ENCODE measurements around the gene TRANK1. TPM values are rescaled to one million over a fixed set of nuclear protein-coding genes. Genes with fewer than 3 reads are reported as not detected.
"Not testable (repeated sequence)": the region's sequence is repeated elsewhere in the genome, so short reads cannot be mapped to it uniquely, and the experiment has no call there.

Gene TRANK1
- total RNA-seq, 1 donor from 2014 or later, result 22.1 TPM

GRCh38 chr3:36901588-36901987, 43.3 kb downstream of the TRANK1 start:
- intact Hi-C loops (cut with DNase I), result no loop called here
- no peak for DNase-seq (ENCODE audit: low spot score)

DNA sequence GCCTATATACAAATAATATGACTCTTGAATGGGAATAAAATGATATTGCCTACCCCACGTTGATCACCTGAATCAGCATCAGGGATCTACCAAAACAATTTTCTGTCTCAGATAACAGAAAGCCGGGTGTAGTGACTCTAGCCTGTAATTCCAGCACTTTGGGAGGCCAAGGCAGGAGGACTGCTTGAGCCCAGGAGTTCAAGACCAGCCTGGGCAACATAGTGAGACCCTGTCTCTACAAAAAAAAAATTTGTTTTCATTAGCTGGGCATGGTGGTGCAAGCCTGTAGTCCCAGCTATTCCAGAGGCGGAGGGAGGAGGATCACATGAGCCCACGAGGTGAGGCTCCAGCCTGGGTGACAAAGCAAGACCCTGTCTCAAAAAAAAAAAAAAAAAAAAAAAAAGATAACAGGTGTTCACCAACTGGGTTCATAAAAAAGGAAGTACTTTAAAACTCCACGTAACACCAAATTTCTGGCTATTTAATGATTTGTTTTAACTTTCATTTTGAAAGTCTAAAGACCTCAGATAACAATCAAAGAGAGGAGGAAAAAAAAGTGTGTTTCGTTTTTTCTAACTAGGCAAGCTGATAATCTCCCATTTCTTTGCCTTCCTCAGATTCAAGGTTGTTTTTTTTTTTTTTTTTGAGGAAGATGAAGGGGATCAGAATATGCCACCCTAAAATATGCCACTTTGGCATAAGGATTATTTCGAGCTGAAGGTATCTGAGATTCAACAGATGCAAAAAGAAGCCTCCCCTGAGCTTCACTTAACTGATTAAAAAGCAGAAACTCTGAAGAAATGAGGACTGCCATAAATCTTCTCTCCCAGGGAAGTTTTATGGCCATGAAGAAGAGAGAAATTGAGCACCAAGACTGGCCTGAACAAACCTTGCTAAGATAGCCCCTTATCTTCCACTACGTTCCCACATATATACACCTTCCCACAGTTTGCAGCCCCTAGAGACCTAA, 44.1 kb downstream of the TRANK1 start:
- no peak for ATAC-seq
- no peak for DNase-seq (ENCODE audit: low spot score)
- intact Hi-C loops (cut with DNase I), result no loop called here

More at GRCh38 chr3:36901588-36901987, 43.3 kb downstream of the TRANK1 start:
- no peak for ATAC-seq

GRCh38 chr3:36895496-36896409, 49.1 kb downstream of the TRANK1 start:
- ATAC-seq (no peak), DNase-seq (ENCODE audit: low spot score) (no peak)
- intact Hi-C loops (cut with DNase I), result no loop called here

DNA sequence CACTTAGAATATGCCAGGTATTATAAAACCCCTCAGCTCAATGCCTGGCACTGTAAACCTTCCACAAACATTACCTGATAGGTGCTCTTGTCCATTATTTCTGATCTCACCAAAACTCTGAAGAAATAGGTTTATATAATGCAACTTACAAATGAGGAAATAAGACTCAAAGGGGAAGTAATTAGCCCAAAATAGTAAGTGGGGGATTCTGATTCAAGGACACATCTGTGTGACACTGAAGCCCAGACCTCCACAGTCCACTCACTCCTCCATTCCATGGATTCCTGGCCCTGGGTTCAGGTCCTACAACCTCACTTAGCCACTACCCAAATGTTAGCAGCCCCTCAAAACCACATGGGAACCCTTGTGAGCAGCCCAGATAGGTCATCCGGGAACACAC, 49.9 kb downstream of the TRANK1 start:
- intact Hi-C loops (cut with DNase I), result no loop called here
- no peak for ATAC-seq
- DNase-seq (ENCODE audit: low spot score), result no peak

DNA sequence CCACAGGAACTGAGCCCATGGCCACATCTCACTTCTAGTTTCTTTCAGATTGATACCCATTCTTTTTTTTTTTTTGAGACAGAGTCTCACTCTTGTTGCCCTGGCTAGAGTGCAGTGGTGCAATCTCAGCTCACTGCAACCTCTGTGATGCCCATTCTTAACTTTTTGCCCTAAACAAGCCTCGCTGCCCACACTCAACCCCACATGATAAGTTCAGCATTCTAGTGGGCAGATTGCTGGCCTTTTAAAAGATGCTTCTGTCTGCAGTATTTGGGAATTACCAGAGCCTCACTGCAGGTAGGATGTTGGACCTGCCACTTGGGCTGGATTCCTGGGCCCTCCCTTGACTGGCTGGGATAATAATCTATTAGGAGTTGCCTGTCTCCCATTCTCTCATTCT, 51.0 kb downstream of the TRANK1 start:
- no peak for ATAC-seq
- intact Hi-C loops (cut with DNase I), result no loop called here
- DNase-seq (ENCODE audit: low spot score), result no peak

GRCh38 chr3:36893137-36893557, 51.7 kb downstream of the TRANK1 start:
- DNase-seq (ENCODE audit: low spot score) (no peak), ATAC-seq (peak; percentile 84)
- intact Hi-C loops (cut with DNase I), result no loop called here

DNA sequence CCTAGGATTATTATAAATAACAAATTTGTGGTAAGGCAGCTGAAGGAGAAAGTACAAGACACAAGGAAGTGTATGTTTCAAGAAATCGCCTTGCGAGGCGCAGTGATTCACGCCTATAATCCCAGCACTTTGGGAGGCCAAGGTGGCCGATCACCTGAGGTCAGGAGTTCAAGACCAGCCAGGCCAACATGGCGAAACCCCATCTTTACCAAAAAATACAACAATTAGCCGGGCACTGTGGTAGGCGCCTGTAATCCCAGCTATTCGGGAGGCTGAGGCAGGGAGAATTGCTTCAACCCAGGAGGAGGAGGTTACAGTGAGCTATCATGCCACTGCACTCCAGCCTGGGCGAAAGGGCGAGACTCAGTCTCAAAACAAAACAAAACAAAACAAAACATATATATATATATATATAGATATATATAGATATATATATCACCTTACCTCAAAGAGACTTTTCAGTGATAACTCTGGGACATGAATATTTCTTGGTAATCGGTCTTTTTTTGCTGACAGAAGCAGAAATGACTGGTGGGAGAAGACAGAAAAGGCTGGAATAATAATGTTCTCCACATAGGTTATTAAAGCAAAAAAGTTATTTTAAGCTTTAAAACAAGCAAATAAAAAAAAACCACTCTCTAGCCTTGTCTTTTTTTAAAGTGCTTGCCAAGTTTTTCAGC, 52.3 kb downstream of the TRANK1 start:
- no peak for DNase-seq (ENCODE audit: low spot score)
- intact Hi-C loops (cut with DNase I), result no loop called here
- ATAC-seq, result no peak

DNA sequence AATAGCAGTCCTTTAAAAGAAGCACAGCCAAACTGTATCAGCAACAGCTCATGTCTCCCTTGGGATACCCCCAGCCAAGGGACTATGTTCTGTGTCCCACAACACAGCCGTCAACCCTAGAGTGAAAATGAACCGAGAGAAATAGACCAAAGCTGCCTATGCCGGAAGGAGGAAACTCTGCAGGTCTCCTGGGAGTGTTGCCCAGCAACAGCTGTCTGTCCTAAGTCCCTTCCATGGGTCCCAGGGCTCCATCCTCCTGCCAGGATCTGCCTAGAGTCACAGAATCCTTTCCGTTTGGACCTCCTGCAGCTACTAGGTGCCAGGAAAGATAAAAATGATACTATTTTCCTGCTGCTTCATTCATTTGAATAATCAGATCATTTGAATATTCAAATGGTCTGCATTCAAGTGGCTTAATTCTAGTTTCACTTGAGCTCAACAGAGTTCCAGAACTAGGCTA, 53.1 kb downstream of the TRANK1 start:
- intact Hi-C loops (cut with DNase I), result no loop called here
- peak; percentile 46 for ATAC-seq
- DNase-seq (ENCODE audit: low spot score), result no peak

DNA sequence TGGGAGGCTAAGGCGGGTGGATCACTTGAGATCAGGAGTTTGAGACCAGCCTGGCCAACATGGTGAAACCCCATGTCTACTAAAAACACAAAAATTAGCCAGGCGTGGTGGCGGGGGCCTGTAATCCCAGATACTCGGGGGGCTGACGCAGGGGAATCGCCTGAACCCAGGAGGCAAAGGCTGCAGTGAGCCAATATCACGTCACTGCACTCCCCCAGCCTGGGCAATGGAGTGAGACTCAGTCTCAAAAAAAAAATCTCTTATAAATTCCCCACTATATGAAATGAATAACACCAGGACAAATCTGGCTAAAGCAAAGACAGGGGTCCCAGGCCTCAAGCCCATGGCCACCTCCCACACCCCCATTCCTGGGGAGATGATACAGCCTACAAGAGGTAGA, 53.8 kb downstream of the TRANK1 start:
- intact Hi-C loops (cut with DNase I); DNase-seq (ENCODE audit: low spot score); ATAC-seq: not testable (repeated sequence)

- intact Hi-C loops (cut with DNase I), result no loop called here
Measured at GRCh38 chr3:36890261-36890660, 54.6 kb downstream of the TRANK1 start.

GRCh38 chr3:36881735-36882134, 63.1 kb downstream of the TRANK1 start:
- intact Hi-C loops (cut with DNase I), result no loop called here
- no peak for ATAC-seq
- no peak for DNase-seq (ENCODE audit: low spot score)

More at GRCh38 chr3:36890261-36890660, 54.6 kb downstream of the TRANK1 start:
- DNase-seq (ENCODE audit: low spot score), result no peak
- ATAC-seq, result no peak

GRCh38 chr3:36879842-36880241, 65.0 kb downstream of the TRANK1 start:
- DNase-seq (ENCODE audit: low spot score); intact Hi-C loops (cut with DNase I); ATAC-seq: not testable (repeated sequence)

- intact Hi-C loops (cut with DNase I), result no loop called here
- DNase-seq (ENCODE audit: low spot score) (no peak), ATAC-seq (no peak)
Measured at GRCh38 chr3:36877930-36878685, 66.7 kb downstream of the TRANK1 start.

- no peak for DNase-seq (ENCODE audit: low spot score)
- ATAC-seq, result peak; percentile 58
- intact Hi-C loops (cut with DNase I), result no loop called here
Measured at GRCh38 chr3:36876181-36876936, 68.5 kb downstream of the TRANK1 start.

GRCh38 chr3:36875397-36875796, 69.5 kb downstream of the TRANK1 start:
- ATAC-seq (peak; percentile 36), DNase-seq (ENCODE audit: low spot score) (no peak)
- intact Hi-C loops (cut with DNase I), result no loop called here

DNA sequence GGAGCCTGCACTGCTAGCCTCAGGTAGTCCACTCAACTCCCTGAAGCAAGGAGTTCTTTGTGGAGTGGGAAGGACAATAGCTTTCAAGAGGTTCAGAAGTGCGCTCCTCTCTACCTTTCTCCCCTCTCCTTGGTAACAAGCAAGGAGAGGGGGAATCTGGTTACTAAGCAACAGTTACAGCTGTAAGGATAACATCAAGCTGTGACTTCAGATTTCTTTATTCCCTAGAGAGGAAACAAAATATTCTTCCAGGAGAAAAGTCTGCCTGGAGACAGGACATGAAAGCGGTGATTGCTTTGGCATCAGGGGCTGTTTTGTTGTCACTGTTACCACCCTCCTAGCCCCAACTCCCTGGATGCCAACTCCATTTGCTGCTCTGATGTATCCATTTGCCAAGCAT, 70.4 kb downstream of the TRANK1 start:
- no peak for ATAC-seq
- intact Hi-C loops (cut with DNase I), result no loop called here

DNA sequence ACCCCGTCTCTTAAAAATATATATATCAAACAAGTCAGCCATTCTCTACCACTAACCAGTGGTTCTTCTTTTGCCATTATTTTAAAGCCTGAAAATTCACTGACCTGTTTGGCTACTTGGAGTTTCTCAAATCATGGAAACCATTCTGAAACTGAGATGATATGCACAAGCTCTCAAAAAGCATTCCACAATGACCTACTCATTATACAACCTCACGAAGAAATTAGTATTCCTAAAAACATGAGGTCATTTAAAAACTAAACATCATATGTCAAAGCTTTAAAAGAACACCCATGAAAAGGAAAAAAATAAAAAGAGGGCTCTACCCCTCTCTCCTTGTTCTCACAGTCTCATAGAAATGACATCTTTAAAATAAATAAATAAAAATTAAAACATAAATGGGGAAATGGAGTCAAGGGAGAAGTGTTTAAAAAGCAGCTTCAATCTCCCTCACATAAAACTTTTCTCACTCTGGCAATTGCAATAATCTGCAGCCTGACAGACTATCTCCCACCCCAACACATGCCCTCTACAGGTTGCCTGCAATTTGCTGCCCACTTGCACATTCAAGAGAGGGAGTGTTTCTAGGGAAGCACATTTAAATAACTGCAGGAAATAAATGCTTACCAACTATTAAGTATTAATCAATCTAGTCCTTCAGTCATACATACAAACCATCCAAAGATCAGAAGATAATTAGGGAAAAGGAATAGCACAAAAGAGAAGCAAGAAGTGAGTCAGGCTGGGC, 73.3 kb downstream of the TRANK1 start:
- ATAC-seq, result no peak
- intact Hi-C loops (cut with DNase I), result no loop called here
- DNase-seq (ENCODE audit: low spot score), result no peak

More for the DNA sequence above, 70.4 kb downstream of the TRANK1 start:
- no peak for DNase-seq (ENCODE audit: low spot score)
